Hematopoietic multipotent progenitor cell (in vitro differentiated cells): ENCODE data around the gene RBMS3. TPM values are rescaled to one million over a fixed set of nuclear protein-coding genes. Genes with fewer than 3 reads are reported as not detected.
"Not testable (repeated sequence)": the region's sequence is repeated elsewhere in the genome, so short reads cannot be mapped to it uniquely, and the experiment has no call there.

Experiments used
- DNase-seq, 3 donors: peaks; one replicate each; pipeline ENCODE4 v3.0.0-alpha.2; 2011 to 2015; ENCODE audit warnings: low read depth in 2 of 3, low spot score in 2 of 3
- total RNA-seq: library from RNA; depleted of rRNA; stranded (reverse); fragments of >200 nt; gene quantifications from one replicate; pipeline ENCODE4 v1.2.3, GENCODE V29; 2012

Gene RBMS3
- under 0.01 TPM for total RNA-seq

GRCh38 chr3:29280404-29281093 lies at the start of gene RBMS3:
TSS of gene RBMS3 (plus strand) at chr3:29281071.
- DNase-seq, result peak in 2 of 3 donors; percentile 57 to 82

DNA sequence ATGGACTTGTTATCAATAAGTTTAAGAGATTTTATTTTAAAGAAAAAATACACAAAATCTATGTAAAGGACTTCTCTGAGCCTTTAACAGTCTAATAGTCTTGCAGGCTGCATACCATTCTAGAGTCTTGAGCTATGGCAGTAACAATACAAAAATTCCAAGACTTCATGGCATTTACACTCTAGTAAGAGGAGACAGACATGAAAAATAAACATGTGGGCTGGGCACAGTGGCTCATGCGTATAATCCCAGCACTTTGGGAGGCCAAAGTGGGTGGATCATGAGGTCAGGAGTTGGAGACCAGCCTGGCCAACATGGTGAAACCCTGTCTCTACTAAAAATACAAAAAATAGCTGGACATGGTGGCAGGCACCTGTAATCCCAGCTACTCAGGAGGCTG lies 47.7 kb upstream of the RBMS3 start:
- DNase-seq, result not testable (repeated sequence)

GRCh38 chr3:29236146-29236840 lies 44.6 kb upstream of the RBMS3 start:
- no peak for DNase-seq

DNA sequence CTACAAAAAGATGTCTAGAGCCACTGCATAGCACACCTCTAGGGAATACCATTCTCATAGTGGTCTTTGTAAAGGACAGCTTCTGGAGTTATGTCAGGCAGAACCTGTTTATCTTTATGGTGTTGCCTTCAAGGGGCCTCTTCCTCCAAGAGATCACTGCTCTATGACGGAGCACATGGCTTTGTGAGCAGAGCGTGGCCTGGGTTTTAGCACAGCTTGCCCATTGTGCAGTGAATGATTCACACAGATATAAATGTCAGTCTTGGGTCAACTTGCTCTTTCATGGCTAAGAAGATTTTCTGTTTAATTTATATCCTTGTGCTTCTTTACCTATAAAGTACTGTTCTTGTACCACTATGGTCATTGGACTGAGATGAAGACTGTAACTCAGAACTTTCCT lies 41.5 kb upstream of the RBMS3 start:
- DNase-seq, result no peak

GRCh38 chr3:29240248-29240647 lies 40.6 kb upstream of the RBMS3 start:
- no peak for DNase-seq

GRCh38 chr3:29240887-29241286 lies 40.0 kb upstream of the RBMS3 start:
- no peak for DNase-seq

DNA sequence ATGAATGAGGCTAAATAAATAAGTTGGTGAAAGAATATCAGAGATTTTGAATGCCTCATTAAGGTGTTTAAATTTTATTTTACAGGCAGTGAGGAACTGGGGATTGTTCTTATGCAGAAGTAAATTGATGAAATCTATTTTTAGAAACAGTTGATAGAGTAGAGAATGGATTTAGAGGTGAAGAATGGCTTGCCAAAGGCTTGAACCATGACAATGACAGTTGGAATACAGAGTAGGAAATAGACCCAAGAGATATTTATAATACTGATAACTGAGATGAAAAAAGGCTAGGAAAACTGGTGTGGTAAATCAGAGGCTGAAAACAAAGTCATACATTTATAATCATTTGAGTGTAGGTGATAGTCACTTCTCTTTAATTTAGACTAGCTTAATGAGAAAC lies 39.0 kb upstream of the RBMS3 start:
- no peak for DNase-seq

GRCh38 chr3:29242296-29242695 lies 38.6 kb upstream of the RBMS3 start:
- DNase-seq, result no peak

GRCh38 chr3:29245441-29245840 lies 35.4 kb upstream of the RBMS3 start:
- no peak for DNase-seq

DNA sequence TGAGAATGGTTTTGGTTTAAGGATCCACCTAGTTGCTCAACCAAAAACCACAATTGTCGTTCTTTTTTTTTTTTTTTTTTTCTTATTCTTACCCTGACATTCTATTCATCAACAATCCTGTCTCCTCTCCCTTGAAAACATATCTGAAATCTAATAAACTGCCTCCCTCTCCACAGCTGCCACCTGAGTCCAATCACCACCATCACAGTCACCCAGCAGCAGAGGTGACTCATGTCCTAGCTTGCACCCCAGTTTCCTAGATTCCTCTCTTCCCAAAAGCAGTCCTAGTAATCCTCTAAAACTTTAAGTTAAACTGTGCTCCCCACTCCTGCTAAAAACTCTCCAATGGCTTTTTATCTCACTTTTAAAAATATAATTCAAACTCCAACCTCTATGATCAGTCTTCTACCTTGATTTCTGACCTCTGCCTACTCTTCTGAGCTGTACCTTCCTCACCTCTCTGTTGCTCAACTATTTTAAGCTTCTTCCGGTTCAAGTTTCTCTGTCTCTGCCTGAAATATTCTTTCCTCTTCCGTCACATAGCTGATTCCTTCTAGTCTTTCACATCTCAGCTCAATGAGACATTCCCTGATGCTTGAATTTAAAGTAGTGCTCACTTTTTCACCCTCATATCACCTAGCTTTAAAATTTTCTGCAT lies 33.7 kb upstream of the RBMS3 start:
- DNase-seq, result no peak

- DNase-seq, result no peak
Observed at GRCh38 chr3:29249829-29250345, 31.0 kb upstream of the RBMS3 start.

GRCh38 chr3:29255854-29256696 lies 24.8 kb upstream of the RBMS3 start:
- DNase-seq, result no peak

DNA sequence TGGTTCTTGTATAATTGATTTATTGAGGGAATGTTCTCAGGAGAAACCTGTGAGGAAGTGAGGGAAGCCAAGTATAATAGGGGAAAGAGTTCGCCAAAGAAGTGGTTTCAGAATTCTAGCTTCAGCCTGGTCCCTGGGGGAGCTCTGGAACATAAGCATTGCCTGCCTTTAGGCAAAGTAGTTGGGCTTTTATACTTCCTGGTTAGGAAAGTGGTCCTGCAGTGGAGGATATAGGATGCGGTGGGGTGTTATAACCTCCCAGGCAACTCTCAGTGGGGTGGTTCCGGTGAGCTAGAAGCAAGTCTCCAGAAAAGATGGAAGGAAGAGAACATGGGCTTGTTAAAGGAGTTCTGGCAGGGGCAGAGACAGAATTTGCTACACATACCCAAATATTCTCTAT lies 22.7 kb upstream of the RBMS3 start:
- no peak for DNase-seq

DNA sequence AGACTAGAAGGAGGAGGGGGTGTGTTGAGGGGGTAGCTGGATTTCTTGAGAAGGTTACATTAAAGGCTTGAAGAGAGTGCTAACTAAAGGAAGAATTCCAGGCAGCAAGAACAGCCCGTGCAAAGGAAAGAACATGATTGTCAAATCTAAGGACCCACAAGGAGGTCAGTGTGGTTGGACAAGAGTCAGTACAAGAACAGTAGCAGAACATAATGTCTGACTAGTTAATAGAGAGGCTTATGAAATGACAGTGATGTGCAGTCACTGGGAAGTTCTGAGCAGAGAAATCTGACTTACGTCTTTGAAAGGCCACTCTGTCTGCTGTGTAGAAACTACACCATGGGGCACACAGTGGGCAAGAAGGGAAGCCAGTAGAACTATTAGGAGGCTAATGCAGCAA lies 19.8 kb upstream of the RBMS3 start:
- no peak for DNase-seq

GRCh38 chr3:29263476-29263875 lies 17.4 kb upstream of the RBMS3 start:
- DNase-seq, result no peak

DNA sequence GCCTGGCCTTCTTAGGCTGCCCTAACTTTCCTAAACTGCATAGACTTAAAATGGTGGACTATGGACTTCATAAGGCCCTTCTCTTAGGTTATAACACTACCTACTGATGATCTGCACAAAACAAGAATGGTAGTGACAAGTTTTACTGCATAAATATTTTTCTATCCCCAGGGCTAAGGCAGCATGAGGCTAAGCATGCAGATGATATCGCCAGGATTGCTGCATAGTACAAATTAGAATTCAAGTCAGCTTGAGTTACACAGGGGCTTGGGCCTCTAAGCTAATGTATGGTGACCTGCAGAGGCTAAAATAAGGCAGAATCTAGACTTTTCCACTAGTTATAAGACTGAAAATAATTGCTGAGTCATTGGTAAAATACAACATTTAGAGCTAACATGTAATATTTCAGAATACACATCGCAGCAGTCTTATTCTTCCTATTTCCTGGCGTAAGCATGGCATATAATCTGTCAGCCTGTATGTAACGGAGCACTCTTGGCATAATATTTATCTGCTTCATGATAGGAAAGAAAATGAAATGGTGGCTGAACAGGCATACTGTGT lies 15.3 kb upstream of the RBMS3 start:
- no peak for DNase-seq

DNA sequence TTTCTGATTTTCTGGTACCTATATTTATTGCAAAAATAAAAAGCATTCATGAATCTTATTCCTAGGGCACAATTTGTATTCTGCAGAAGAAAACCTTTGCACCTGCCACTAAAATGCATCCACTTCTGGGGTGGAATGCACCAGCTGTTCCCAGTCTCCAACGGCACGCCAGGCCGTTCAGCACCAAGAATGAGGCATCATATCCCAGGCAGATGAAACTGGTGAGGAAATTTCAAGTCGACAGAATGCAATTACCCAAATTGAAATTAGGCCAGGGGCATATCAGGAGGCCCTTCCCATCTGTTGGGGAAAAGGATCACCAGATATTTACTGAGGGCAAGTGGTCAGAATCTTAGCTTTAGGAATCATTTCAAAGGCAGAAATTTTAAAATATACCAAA lies 13.6 kb upstream of the RBMS3 start:
- DNase-seq, result no peak

DNA sequence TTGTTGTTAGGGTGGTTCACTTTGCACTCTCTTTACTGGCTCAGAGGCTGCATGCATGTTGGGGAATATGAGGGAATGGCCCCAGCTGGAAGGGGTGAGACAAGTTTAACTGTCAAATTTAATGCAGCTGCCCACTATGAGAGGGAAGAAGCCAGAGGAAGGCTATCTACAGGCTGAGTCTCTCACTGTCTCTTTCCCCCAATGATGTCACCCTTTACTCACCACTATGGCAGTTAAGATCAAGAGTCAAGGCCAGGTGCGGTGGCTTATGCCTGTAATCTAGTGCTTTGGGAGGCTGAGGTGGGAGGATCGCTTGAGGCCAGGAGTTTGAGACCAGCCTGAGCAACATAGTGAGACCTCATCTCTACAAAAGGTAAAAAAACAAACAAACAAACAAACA lies 12.2 kb upstream of the RBMS3 start:
- DNase-seq, result no peak

- no peak for DNase-seq
Observed at GRCh38 chr3:29270752-29271151, 10.1 kb upstream of the RBMS3 start.

GRCh38 chr3:29271475-29271874 lies 9.4 kb upstream of the RBMS3 start:
- DNase-seq, result no peak

GRCh38 chr3:29274667-29275066 lies 6.2 kb upstream of the RBMS3 start:
- no peak for DNase-seq
